ENCODE measurements around the gene GLO1. TPM values are rescaled to one million over a fixed set of nuclear protein-coding genes. Genes with fewer than 3 reads are reported as not detected.
A peak's percentile ranks its signal among the peaks of the same experiment; 100 is the strongest.

The GLO1 gene
- total and polyA plus RNA-seq, 9 of the 15 experiments (the other 6 are each of a cell fraction or from before 2014, with no cell fraction given), result 155 to 331 (median 203) TPM

- TF ChIP-seq RBM17 (IDR thresholded peaks at IDR 0.05; ENCODE audit: borderline replicate concordance, low read depth, low read length) (no peak), RREB1 (CRISPR knock-in tag; IDR thresholded peaks at IDR 0.05) (peak; percentile 51; the same call in 1 of the 2 replicates), ZNF347 (CRISPR knock-in tag; IDR thresholded peaks at IDR 0.05; ENCODE audit: low read depth) (no peak), CC2D1A (IDR thresholded peaks at IDR 0.05) (0 out of 2 replicates have a peak, but pooled peaks have one; percentile 33), ZBTB8A (IDR thresholded peaks at IDR 0.05; ENCODE audit: partially characterized antibody) (no peak), ZSCAN32 (CRISPR knock-in tag; IDR thresholded peaks at IDR 0.05) (no peak), ELF4 (CRISPR knock-in tag; IDR thresholded peaks at IDR 0.05) (no peak), KDM4B (IDR thresholded peaks at IDR 0.05; ENCODE audit: borderline replicate concordance in 2 of 2, low read depth in 1 of 2) (0 out of 4 replicates have a peak, but pooled peaks of 1 of the 2 experiments have one; percentile 48), ZNF318 (IDR thresholded peaks at IDR 0.05; ENCODE audit: borderline replicate concordance in 1 of 2, low read depth in 1 of 2) (no peak), CLOCK (CRISPR knock-in tag; IDR thresholded peaks at IDR 0.05; ENCODE audit: borderline replicate concordance) (no peak)
Observed at GRCh38 chr6:38722727-38723334, 19.9 kb upstream of the GLO1 start (continued).
